ENCODE results near the gene FOXF1. TPM values are rescaled to one million over a fixed set of nuclear protein-coding genes. Genes with fewer than 3 reads are reported as not detected.

FOXF1 gene
- total RNA-seq, 2 donors from 2014 or later = 4.1 TPM; not detected in 1

DNA sequence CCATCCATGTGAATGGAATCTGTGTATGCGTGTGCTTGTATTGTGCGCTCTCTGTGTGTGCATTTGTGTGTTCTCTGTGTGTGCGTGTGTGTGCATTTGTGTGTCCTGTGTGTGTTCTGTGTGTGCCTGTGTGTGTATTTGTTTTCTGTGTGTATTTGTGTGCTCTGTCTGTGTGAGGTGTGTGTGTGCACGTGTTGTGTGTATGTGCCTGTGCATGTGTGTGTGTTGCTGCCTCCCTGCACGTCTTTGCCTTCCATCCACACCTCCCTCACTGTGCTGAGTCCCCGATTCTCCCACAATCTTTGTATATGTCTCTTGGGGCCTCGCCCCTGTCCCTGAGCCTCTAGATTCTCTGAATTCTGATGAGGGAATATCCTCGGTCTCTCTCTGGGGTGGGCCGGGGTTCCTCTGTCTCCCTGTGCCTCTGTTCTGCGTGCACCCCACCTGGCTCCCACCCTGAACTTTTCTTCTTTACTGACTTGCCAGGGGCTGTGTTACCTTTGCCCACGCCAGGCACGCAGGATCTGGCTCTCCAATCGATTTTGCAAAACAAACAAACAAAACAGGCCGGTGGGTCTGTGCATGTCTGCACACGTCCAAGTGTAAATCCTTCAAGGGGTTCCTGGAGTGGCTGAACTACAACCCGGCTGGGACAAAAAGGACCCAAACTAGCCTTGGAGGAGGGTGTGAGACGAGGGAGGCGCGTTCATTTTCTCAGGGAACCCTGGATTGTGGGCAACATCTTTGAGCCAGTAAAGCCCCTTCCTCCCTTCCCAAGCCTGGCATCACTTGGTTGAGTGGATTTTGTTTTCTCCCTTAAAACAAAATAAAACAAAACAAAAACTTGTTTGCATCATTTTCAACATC, 8.1 kb upstream of the FOXF1 start:
- H3K4me1 ChIP-seq (ENCODE audit: control insufficient read depth in 1 of 2, low read depth in 2 of 2) = peaks cover 15 to 27% of the 10 kb centered on the region in 2 donors
- no peak overlapping the region for H3K4me3 ChIP-seq
- peaks cover 58% of the 10 kb centered on the region for H3K27me3 ChIP-seq (replicated peaks; ENCODE audit: insufficient read depth)

DNA sequence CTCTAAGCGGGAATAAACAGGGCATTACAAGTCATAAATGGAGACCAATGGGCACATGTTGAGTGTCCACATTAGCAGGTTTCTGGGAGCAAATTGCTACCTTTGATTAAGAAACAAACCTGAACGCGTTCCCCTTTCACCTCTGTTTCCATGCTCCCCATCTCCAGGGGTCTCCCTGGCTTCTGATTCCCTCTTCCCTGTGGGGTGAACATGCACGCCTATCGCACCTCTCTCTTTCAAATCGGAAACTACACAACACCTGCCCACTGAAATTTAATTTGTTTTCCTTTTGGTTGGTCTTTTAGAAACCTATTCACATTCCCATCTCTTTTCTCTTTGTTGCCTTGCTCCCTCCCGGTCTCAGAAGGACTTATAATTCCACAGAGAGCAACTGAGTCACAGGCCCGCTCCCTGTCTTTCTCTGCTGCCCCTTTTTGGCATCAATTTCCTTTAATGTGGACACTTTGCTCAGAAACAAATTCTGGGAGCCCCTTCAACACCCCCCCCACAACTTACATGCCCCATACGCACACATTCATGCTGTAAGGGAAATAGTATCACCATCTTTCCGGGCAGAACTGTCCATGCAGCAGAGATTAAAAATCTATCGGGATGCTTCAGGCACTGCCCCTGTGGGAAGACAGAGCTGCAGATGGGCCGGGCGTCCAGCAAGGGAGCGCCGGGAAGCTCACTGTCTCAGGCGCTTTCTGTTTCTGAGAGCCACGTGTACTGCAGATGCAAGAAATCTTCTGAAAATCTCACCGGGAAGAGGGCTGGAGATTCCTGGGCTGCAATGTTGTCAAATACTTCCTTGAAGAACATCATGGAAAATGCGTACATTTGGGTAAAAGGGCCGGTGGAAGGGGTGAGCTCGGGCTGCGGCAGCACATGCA, 7.2 kb upstream of the FOXF1 start:
- ATAC-seq (ENCODE audit: insufficient number of reproducible peaks, low FRiP score, low read depth) = no peak
- Histone ChIP-seq H3K4me1 (ENCODE audit: control insufficient read depth in 1 of 2, low read depth in 2 of 2) (peaks cover 18 to 35% of the 10 kb centered on the region in 2 donors), H3K27ac (no peak overlapping the region), H3K36me3 (no peaks in the 10 kb centered on the region), H3K4me3 (no peak overlapping the region), H3K27me3 (replicated peaks; ENCODE audit: insufficient read depth) (peaks cover 63% of the 10 kb centered on the region), H3K9me3 (no peaks in the 10 kb centered on the region)
- no peak for DNase-seq (ENCODE audit: low spot score)
- TF ChIP-seq, protein P1, sequence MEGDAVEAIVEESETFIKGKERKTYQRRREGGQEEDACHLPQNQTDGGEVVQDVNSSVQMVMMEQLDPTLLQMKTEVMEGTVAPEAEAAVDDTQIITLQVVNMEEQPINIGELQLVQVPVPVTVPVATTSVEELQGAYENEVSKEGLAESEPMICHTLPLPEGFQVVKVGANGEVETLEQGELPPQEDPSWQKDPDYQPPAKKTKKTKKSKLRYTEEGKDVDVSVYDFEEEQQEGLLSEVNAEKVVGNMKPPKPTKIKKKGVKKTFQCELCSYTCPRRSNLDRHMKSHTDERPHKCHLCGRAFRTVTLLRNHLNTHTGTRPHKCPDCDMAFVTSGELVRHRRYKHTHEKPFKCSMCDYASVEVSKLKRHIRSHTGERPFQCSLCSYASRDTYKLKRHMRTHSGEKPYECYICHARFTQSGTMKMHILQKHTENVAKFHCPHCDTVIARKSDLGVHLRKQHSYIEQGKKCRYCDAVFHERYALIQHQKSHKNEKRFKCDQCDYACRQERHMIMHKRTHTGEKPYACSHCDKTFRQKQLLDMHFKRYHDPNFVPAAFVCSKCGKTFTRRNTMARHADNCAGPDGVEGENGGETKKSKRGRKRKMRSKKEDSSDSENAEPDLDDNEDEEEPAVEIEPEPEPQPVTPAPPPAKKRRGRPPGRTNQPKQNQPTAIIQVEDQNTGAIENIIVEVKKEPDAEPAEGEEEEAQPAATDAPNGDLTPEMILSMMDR (IDR thresholded peaks at IDR 0.05) = no peak

More for the DNA sequence above, 8.1 kb upstream of the FOXF1 start:
- ATAC-seq (ENCODE audit: insufficient number of reproducible peaks, low FRiP score, low read depth) = no peak
- no peak for DNase-seq (ENCODE audit: low spot score)
- no peaks in the 10 kb centered on the region for H3K36me3 ChIP-seq
- H3K27ac ChIP-seq = no peak overlapping the region
- H3K9me3 ChIP-seq = no peaks in the 10 kb centered on the region
- TF ChIP-seq, protein P1 (IDR thresholded peaks at IDR 0.05) = no peak

DNA sequence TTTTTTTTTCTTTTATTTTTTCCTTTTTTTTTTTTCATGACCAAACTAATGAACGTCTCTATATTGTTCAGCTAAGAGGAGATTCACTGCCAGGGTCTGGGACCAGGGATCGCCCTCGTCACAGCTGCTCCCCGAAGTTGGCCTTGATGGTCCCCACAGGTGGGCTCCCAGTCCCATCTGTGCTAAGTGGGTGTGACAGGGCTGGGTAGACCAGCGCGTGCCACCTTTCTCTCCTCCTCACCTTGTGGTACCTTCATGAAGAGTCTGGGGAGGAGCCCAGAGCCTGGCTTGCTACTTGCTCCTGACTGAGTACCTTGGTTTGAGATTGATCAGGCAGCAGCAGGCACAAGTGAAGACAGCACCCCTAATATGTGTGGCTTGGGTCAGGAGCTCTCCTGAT, 6.5 kb upstream of the FOXF1 start:
- ATAC-seq (ENCODE audit: insufficient number of reproducible peaks, low FRiP score, low read depth) = no peak
- H3K36me3 ChIP-seq = no peaks in the 10 kb centered on the region
- no peaks in the 10 kb centered on the region for H3K9me3 ChIP-seq
- H3K27me3 ChIP-seq (replicated peaks; ENCODE audit: insufficient read depth) = peaks cover 68% of the 10 kb centered on the region
- H3K4me1 ChIP-seq (ENCODE audit: control insufficient read depth in 1 of 2, low read depth in 2 of 2) = peaks cover 19 to 35% of the 10 kb centered on the region in 2 donors
- TF ChIP-seq, protein P1 (IDR thresholded peaks at IDR 0.05) = no peak
- no peak overlapping the region for H3K4me3 ChIP-seq
- no peak overlapping the region for H3K27ac ChIP-seq
- DNase-seq (ENCODE audit: low spot score) = no peak

DNA sequence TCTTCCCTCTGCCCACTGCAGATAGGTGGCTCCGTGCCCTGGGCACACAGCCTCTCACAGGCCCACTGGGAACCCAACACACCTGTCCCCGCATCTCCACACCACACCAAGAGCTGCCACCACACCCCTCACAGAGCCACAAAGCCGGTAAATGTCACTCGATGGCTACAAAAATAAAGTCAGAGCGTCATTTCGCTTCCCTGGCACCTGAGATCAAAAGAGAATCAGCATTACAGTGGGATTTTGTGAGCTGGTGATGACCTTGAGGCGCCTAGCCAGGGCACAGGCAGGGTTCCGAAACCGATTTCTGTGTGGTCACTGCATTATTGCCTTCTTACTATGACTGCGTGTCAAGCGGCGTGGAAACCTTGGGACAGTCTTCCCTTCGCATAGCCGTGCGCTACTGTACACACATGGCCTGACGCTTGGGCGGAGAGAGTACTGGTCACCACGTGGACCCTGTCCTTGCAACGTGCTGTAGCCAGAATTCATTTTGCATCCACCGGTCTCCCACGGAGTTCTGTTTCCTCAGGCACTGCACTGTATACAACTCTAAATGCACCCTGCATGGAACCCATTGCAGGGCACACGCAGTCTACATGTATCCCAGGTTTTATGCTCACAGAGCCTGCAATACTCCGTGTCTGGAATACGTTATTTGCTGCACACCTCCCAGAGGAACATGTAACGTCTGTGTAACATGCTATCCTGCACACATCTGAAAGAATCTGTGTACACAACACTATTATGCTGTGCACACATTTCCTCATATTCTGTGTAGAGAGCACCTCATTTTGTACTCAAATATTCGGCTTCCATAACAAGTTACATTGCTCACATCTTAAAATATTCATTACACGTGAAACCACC, 5.8 kb upstream of the FOXF1 start:
- no peak overlapping the region for H3K27ac ChIP-seq
- DNase-seq (ENCODE audit: low spot score) (no peak), ATAC-seq (ENCODE audit: insufficient number of reproducible peaks, low FRiP score, low read depth) (no peak)
- H3K4me1 ChIP-seq (ENCODE audit: control insufficient read depth in 1 of 2, low read depth in 2 of 2) = peaks cover 17 to 32% of the 10 kb centered on the region in 2 donors
- H3K36me3 ChIP-seq = no peaks in the 10 kb centered on the region
- TF ChIP-seq, protein P1 (IDR thresholded peaks at IDR 0.05) = no peak
- no peak overlapping the region for H3K4me3 ChIP-seq
- H3K9me3 ChIP-seq = no peaks in the 10 kb centered on the region
- H3K27me3 ChIP-seq (replicated peaks; ENCODE audit: insufficient read depth) = peaks cover 68% of the 10 kb centered on the region

Data from thoracic aorta (tissue), 2 donors.